COLO668 (cell line): ENCODE results near the gene PWWP2B.
"Not testable (repeated sequence)": the region's sequence is repeated elsewhere in the genome, so short reads cannot be mapped to it uniquely, and the experiment has no call there.

Experiments used
- DNase-seq: peaks from one replicate; lab custom pipeline; 2025; ENCODE audit not compliant: unreplicated experiment; lab: John Stamatoyannopoulos, UW

The PWWP2B gene

DNA sequence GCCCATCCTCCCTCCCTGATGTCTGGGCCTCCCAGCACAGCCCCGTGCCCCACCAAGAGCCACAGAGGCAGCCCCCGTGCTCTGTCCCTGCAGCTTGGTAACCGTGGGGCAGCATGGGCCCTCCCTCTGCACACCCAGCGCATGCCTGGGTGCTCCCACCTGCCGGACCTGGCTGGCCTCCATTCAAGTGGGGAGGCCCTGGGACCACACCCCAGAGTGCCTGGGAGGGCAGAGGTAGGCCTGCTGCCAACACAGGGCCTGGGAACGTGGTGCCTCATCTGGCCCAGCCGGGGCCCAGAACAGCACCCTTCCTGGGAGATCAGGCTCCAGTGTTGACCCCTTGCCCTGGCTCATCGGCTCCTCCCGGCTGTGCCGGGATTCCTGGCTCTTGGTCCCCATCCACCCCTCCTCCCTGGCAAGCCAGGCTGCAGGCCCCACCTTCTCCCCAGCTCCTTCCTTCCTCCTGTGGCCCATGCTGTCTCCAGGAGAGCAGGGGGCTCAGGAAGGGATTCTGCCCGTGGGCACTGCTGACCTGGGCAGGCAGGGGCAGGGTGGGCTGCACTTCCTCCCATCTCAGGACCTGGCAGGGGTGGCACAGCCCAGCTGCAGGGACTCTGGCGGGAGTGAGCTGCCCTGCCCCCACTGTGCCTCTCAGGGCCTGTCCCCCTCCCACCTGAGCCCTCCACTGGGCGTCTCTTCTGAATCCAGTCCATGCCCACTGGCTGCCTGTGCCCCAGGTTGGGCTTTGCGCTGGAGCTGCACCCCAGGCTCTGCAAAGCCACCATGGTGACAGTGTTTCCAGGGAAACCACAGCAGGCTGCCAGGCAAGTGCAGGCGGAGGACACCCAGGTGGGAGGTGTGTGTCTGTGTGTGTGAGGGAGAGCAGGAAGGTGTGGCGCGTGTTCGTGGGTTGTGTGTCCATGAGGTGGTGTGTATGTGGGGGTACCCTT is 32.6 kb downstream of the PWWP2B start:
- peak; percentile 83 for DNase-seq

- no peak for DNase-seq
Observed at GRCh38 chr10:132430231-132430743, 33.3 kb downstream of the PWWP2B start.

GRCh38 chr10:132430861-132431271 is 33.9 kb downstream of the PWWP2B start:
- DNase-seq, result no peak

DNA sequence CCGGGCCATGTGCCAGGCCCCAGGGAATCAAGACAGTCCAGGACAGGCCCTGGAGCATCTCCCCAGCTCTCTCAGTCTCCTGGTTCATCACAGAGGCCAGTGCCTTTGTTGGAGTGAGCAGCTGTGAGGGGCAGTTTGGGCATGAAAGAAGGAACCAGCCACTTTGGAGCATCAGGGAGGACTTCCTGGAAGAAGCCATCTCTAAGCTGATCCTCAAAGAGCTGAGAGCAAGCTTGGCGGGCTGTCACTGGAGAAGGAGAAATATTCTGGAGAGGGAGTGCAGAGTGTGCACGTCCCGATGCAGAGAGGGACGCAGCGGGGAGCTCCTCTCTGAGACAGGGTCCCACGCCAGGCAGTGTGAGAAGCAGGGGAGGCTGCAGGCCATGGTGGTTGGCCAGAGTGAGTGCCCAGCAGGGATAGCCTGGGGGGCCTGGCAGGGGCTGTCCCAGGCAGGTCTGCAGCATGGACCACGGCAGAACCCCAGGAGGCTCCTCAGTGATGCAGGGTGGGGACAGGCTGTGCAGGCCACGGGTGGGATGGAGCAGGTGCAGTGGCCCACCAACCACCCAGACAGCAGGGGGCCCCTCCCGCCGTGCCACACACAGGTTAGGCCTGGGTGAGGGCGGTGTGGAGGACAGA is 34.7 kb downstream of the PWWP2B start:
- DNase-seq, result no peak

DNA sequence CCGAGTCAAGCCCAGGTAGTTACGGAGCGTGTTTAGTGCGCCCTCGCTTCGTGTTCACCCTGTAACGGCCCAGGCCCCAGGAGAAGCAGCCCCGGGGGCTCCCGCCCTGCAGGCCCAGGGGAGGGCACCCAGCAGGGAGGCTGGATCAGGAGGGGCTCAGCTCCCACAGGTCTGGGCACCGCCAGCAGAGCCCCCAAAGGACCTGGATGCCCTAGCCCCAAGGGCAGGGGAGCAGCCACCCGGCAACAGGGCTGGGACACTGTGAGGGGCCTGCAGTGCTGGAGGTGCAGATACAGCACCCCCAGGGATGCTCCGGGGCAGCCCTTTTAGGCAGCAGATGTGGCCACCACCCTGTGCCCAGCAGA is 35.2 kb downstream of the PWWP2B start:
- no peak for DNase-seq

DNA sequence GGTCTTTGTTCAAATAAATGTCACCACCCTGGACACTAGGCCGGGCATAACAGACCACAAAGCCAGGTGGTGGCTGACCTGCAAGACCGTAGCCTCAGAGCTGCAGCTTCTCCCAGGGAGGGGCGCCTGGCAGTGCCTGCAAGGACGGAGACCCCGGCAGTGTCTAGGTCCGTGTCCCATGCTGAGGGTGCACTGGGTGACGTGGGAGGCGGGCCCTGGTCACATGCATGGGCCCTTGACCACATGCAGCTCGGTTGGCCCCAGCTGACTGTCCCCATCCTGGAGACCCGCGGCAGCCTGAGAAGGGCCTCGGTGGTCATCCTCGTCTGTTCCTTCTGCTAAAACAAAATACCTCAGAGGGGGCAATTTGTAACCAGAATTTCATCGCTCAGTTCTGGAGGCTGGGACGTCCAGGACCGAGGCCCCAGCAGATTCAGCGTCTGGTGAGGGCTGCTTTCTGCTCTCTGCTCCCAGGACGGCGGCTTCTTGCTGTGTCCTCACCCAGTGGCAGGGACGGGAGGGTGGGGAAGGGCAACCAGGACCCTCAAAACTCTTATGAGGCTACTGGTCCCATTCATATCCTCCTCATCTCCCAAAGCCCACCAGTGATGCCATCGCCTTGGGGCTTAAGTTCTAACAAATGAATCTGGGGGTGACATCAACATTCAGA is 36.8 kb downstream of the PWWP2B start:
- DNase-seq, result no peak

- DNase-seq, result peak; percentile 12
Observed at GRCh38 chr10:132434405-132435005, 37.5 kb downstream of the PWWP2B start.

- not testable (repeated sequence) for DNase-seq
Observed at GRCh38 chr10:132435320-132435719, 38.3 kb downstream of the PWWP2B start.

DNA sequence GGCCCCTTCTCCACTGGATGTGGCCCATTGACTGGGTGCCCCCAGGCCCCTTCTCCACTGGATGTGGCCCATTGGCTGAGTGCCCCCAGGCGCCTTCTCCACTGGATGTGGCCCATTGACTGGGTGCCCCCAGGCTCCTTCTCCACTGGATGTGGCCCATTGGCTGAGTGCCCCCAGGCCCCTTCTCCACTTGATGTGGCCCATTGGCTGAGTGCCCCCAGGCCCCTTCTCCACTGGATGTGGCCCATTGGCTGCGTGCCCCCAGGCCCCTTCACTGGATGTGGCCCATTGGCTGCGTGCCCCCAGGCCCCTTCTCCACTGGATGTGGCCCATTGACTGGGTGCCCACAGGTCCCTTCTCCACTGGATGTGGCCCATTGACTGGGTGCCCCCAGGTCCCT is 39.1 kb downstream of the PWWP2B start:
- DNase-seq, result not testable (repeated sequence)

DNA sequence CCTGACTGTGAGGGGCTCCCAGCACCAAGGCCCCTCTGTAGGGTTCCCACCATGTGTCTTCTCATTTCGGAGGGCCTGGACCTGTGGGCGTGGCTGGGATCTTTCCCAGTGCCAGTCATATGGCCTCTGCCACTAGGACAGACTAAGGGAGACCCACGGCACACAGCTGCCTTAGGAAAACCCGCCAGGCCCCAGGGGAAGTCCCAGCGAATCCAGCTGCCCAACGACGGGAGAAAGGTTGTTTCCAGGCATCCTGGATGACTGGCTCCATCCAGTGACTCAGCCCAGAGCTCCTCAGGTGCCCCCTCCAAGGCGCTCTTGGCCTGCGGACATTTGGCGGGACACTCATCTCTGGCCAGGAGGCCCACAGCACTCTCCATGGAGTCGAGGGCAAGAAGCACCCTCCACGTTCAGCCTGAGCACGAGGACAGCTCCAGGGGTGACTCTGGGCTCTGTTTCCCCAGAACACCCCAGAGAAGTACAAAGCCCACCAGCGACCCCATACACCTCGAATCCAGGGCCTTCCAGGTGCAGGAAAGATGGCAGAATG is 39.9 kb downstream of the PWWP2B start:
- peak; percentile 30 for DNase-seq

- DNase-seq, result no peak
Observed at GRCh38 chr10:132437541-132437950, 40.5 kb downstream of the PWWP2B start.

DNA sequence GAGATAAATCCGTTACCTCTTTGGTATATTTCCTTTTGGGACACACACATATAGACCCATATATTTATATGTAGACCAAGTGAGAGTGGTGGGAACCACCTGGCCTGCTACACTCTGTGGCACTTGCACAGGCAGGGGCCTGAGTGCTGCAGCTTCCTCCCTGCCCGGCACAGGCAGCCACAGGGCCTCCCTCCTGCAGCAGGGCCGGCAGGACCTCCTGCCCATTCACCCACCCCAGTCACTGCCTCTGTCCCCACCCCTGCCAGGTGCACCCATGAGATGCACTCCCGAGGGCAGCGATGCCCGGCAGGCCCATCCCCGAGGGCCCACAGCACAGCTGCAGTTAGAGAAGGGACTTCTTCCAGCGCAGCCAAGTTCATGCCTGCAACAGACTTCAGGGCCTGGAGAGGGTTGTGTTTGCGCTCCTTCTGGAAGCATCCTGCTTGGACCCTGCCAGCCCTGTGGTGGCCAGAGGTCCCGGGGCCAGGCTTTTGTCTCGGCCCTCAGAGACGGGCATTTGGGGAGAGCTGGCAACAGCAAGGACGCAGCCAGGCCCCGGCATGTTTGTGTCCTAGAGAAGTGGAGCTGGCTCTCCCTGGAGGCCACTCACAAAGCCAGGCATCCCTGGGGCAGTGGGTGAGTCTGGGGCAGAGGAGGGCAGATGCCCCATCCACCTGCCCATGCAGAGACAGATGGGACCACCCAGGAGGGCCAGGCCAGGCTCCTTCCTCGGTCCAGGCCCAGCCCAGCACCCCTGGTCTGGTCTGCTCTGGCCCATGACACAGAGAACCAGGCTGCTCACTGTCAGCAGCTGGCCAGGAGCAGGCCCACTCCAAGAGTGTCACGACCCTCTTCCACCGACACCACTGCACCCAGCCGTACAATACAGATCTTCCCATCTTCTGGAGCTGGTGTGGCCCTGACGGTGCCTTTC is 41.4 kb downstream of the PWWP2B start:
- peak; percentile 32 for DNase-seq

- DNase-seq, result no peak
Observed at GRCh38 chr10:132439025-132439388, 42.0 kb downstream of the PWWP2B start.

DNA sequence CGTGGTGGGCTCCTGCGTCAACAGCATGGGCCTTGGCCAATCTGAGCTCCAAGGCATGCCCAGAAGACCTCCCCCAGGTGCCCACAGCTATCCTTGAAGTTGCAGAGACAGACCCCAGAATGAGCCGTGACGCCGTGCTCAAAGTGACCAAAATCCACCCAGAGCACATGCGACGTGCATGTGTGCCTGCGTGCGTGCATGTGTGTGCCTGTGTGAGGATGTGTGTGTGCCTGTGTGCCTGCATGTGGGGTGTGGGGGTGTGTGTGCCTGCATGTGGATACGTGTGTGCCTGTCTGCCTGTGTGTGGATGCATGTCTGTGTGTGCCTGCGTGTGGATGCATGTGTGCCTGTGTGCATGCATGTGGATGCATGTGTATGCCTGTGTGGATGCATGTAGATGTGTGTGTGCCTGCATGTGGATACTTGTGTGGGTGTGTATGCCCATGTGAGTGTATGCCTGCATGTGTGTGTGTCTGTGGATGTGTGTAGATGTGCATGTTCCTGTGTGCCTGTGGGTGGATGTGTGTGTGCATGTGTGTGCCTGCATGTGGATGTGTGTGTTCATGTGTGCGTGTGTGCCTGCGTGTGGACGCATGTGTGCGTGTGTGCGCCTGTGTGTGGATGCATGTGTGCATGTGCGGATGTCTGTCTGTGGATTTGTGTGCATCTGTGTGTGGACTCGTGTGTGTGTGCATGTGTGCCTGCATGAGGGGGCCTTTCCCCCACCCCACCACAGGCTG is 42.6 kb downstream of the PWWP2B start:
- DNase-seq, result no peak

DNA sequence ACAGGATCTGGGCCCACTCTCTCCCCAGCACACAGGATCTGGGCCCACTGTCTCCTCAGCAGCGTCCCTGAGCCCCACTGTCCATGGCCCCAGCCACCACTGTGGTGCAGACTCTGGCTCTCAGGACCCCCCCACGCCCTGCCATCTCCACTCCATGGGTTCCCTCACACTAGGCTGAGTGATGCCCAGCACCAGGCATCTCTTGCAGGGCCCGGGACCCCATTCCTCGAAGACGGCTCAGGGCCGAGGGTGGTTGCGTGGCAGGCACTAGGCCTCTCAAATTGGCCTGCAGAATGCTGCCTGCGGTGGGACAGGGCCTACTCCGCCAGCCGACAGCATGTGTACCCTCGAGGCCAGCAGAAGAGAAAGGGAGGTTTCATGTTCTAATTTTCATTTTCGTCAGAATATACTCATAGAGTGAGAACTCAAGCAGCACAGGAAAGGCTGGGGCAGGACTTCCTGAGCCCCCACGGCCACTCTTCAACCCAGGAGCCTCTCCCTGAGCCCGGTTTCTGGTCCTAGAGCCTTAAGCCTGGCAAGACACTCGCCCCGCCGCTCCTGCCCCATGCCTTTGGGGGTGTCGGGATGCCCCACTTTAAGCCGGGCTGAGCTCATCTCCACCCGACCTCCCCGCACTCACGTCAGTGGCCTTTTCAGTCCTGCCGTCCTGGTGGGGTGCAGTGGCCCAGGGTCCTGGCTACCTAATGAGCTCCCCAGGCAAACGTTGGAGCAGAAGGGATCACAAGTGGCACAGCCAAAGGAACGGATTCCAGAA is 44.0 kb downstream of the PWWP2B start:
- no peak for DNase-seq

GRCh38 chr10:132441818-132442524 is 45.0 kb downstream of the PWWP2B start:
- DNase-seq, result no peak

DNA sequence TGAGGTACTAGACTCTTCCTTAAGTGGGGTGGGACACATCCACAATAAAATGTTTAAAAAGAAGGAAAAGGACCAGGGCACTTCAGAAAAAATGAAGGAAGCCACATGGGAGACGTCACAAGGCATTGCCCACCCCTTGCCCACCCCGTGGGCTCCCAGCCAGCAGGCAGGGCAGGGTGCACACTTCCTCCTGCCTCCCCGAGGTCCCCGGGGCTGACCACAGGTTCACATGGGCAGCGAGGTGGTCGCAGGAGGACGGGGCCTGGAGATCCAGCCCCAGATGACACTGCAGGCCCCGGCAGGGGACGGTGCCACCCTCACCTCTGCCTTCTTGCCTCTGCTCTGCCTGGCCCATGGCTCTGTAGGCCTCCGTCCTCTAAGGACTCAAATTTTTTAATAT is 45.6 kb downstream of the PWWP2B start:
- DNase-seq, result no peak

- peak; percentile 15 for DNase-seq
Observed at GRCh38 chr10:132443605-132443982, 46.6 kb downstream of the PWWP2B start.
